GM12891 (cell line): ENCODE results near the gene CETN1.

Experiments used
- POLR2A ChIP-seq: IDR thresholded peaks from 2 replicates; pipeline ENCODE4 v1.6.1; 2011; ENCODE audit warnings: low read depth, low read length, control low read depth
- POLR2AphosphoS5 ChIP-seq: IDR thresholded peaks from 2 replicates; pipeline ENCODE4 v1.6.1; 2011; ENCODE audit warnings: low read depth, low read length, control low read depth
- SPI1 ChIP-seq: IDR thresholded peaks from 2 replicates; pipeline ENCODE4 v1.6.1; 2011; ENCODE audit warnings: low read depth, low read length, control low read depth
- TAF1 ChIP-seq: IDR thresholded peaks from 2 replicates; pipeline ENCODE4 v1.6.1; 2011; ENCODE audit warnings: low read depth, low read length, control low read depth

DNA sequence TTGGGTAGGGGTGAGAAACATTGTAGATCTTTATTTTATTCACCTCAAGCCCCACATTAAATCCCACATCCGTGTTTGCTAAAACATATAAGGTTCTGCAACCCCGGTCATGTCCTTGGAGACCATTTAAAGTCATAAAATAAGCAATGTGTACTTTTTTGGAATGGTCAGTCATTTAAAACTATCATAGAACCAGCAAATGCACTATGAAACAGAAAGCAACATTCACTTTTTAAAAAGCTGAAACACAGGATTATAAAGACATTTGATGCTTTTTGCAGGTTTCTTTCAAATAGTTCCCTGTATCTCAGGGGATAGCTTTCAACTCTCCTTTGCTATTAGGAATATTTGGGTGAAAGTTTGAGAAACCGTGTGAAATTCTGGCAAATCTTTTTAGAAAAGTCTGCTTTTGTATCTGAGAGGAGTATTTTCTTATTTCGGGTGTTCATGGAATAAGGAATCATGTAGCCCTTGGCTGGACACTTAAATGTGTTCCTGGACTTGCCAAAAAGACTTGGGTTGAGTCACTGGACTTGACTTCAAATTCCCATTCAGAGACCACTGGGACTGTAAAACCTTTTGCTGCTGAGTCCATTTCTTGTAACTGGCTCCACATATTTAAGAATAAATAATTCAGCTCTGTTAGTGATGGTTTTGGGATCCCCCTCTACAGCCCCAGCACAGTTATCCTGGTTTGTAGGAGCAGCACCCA, 5.9 kb upstream of the CETN1 start:
- TF ChIP-seq POLR2A (no peak), POLR2AphosphoS5 (no peak), SPI1 (no peak), TAF1 (no peak)
